H9 (cell line): Measurements from ENCODE around the gene CRACDL. TPM values are rescaled to one million over a fixed set of nuclear protein-coding genes. Genes with fewer than 3 reads are reported as not detected.

Experiments
- DNase-seq: peaks from one replicate; pipeline ENCODE4 v3.0.0-alpha.2; 2017
- H2AFZ ChIP-seq: one replicate; pipeline ENCODE4 v1.6.1; 2013; ENCODE audit warnings: mild to moderate bottlenecking, low read length, control low read depth, moderate library complexity
- H2AK5ac ChIP-seq: 2 replicates; pipeline ENCODE4 v1.6.1; 2013; ENCODE audit warnings: low read length, control low read depth, mixed read lengths; ENCODE audit not compliant: insufficient read length
- H2BK120ac ChIP-seq: one replicate; pipeline ENCODE4 v1.6.1; 2013; ENCODE audit warnings: low read depth, mild to moderate bottlenecking, low read length, control low read depth, inconsistent platforms; ENCODE audit not compliant: poor library complexity, severe bottlenecking
- H2BK12ac ChIP-seq: 2 replicates; pipeline ENCODE4 v1.6.1; 2013; ENCODE audit warnings: low read length, control low read depth, mixed read lengths, low read depth; ENCODE audit not compliant: insufficient read length
- H2BK15ac ChIP-seq: 2 replicates; pipeline ENCODE4 v1.6.1; 2013; ENCODE audit warnings: low read depth, low read length, control low read depth
- H2BK20ac ChIP-seq: one replicate; pipeline ENCODE4 v1.6.1; 2013; ENCODE audit warnings: low read depth, mild to moderate bottlenecking, low read length, control low read depth, inconsistent platforms; ENCODE audit not compliant: poor library complexity, severe bottlenecking
- H2BK5ac ChIP-seq: 2 replicates; pipeline ENCODE4 v1.6.1; 2013; ENCODE audit warnings: low read length, control low read depth, mixed read lengths; ENCODE audit not compliant: insufficient read length
- H3K14ac ChIP-seq: 2 replicates; pipeline ENCODE4 v1.6.1; 2013; ENCODE audit warnings: low read length, control low read depth; ENCODE audit not compliant: insufficient read depth
- H3K18ac ChIP-seq: 2 replicates; pipeline ENCODE4 v1.6.1; 2013; ENCODE audit warnings: low read depth, mild to moderate bottlenecking, mixed read lengths, low read length, control low read depth; ENCODE audit not compliant: insufficient read length
- H3K23ac ChIP-seq: 2 replicates; pipeline ENCODE4 v1.6.1; 2013; ENCODE audit warnings: low read length, control low read depth, mixed read lengths, low read depth; ENCODE audit not compliant: insufficient read length
- H3K23me2 ChIP-seq: 2 replicates; pipeline ENCODE4 v1.6.1; 2013; ENCODE audit warnings: low read depth, mild to moderate bottlenecking, mixed read lengths, low read length, control low read depth; ENCODE audit not compliant: insufficient read length, poor library complexity, severe bottlenecking
- H3K27ac ChIP-seq: 2 replicates; pipeline ENCODE4 v1.5.1; 2013; ENCODE audit warnings: low read length, control low read depth, mixed read lengths, low read depth; ENCODE audit not compliant: insufficient read length
- H3K27me3 ChIP-seq: 2 replicates; pipeline ENCODE4 v1.6.1; 2013; ENCODE audit warnings: low read length, control low read depth, inconsistent platforms; ENCODE audit not compliant: insufficient read depth
- H3K4ac ChIP-seq: 2 replicates; pipeline ENCODE4 v1.6.1; 2013; ENCODE audit warnings: low read depth, mild to moderate bottlenecking, control low read depth, inconsistent platforms, low read length, moderate library complexity
- H3K4me1 ChIP-seq: 2 replicates; pipeline ENCODE4 v1.6.1; 2013; ENCODE audit warnings: low read length, control low read depth, inconsistent platforms; ENCODE audit not compliant: insufficient read depth
- H3K4me2 ChIP-seq: 2 replicates; pipeline ENCODE4 v1.6.1; 2013; ENCODE audit warnings: low read length, control low read depth, mixed read lengths; ENCODE audit not compliant: insufficient read length, insufficient read depth
- H3K56ac ChIP-seq: 2 replicates; pipeline ENCODE4 v1.6.1; 2013; ENCODE audit warnings: low read depth, mild to moderate bottlenecking, mixed read lengths, low read length, control low read depth; ENCODE audit not compliant: insufficient read length
- H3K79me1 ChIP-seq: 2 replicates; pipeline ENCODE4 v1.6.1; 2013; ENCODE audit warnings: low read depth, mild to moderate bottlenecking, moderate library complexity, low read length, control low read depth, inconsistent platforms; ENCODE audit not compliant: insufficient read depth, poor library complexity, severe bottlenecking
- H3K79me2 ChIP-seq: 2 replicates; pipeline ENCODE4 v1.6.1; 2013; ENCODE audit warnings: low read length, control low read depth, inconsistent platforms; ENCODE audit not compliant: insufficient read depth
- H3K9ac ChIP-seq: 2 replicates; pipeline ENCODE4 v1.6.1; 2013; ENCODE audit warnings: low read length, control low read depth, mixed read lengths; ENCODE audit not compliant: insufficient read length; ENCODE audit errors: extremely low read depth
- H3K9me3 ChIP-seq: one replicate; pipeline ENCODE4 v1.6.1; 2013; ENCODE audit warnings: low read depth, low read length, inconsistent platforms; ENCODE audit not compliant: control insufficient read depth
- H3T11ph ChIP-seq: one replicate; pipeline ENCODE4 v1.6.1; 2013; ENCODE audit warnings: mild to moderate bottlenecking, low read length, control low read depth, inconsistent platforms
- H4K20me1 ChIP-seq: one replicate; pipeline ENCODE4 v1.6.1; 2013; ENCODE audit not compliant: control insufficient read depth, insufficient read length, insufficient read depth
- H4K5ac ChIP-seq: 2 replicates; pipeline ENCODE4 v1.6.1; 2013; ENCODE audit warnings: low read depth, mild to moderate bottlenecking, mixed read lengths, low read length, control low read depth; ENCODE audit not compliant: insufficient read length
- H4K8ac ChIP-seq: replicated peaks from 2 replicates; pipeline ENCODE4 v1.6.1; 2013; ENCODE audit warnings: low read length, control low read depth, mixed read lengths, low read depth; ENCODE audit not compliant: insufficient read length
- H4K91ac ChIP-seq: 2 replicates; pipeline ENCODE4 v1.6.1; 2013; ENCODE audit warnings: low read depth, mild to moderate bottlenecking, moderate library complexity, mixed read lengths, low read length, control low read depth; ENCODE audit not compliant: insufficient read length
- H3K27ac Mint-ChIP-seq, 3 experiments: 2 replicates in 2 of 3; 3 replicates in 1 of 3; pipeline ENCODE4 v1.8.0; 2020 to 2021; ENCODE audit warnings: mixed read lengths in 3 of 3, mild to moderate bottlenecking in 1 of 3, moderate library complexity in 1 of 3
- H3K27me3 Mint-ChIP-seq: 2 replicates; pipeline ENCODE4 v1.8.0; 2021; ENCODE audit warnings: low read depth, mild to moderate bottlenecking, moderate library complexity, mixed read lengths
- H3K36me3 Mint-ChIP-seq, 3 experiments: 2 replicates in 2 of 3; 3 replicates in 1 of 3; pipeline ENCODE4 v1.8.0; 2020 to 2021; ENCODE audit warnings: low read depth in 3 of 3, mixed read lengths in 3 of 3; ENCODE audit not compliant: insufficient read depth in 1 of 3
- H3K4me1 Mint-ChIP-seq, 2 experiments: 2 replicates each; pipeline ENCODE4 v1.8.0; 2020; ENCODE audit warnings: mixed read lengths in 2 of 2
- H3K4me3 Mint-ChIP-seq, 2 experiments: 2 replicates in 1 of 2; 3 replicates in 1 of 2; pipeline ENCODE4 v1.8.0; 2020 to 2021; ENCODE audit warnings: mild to moderate bottlenecking in 2 of 2, mixed read lengths in 2 of 2, moderate library complexity in 1 of 2
- H3K9me3 Mint-ChIP-seq, 2 experiments: 2 replicates in 1 of 2; 3 replicates in 1 of 2; pipeline ENCODE4 v1.8.0; 2020; ENCODE audit warnings: mild to moderate bottlenecking in 2 of 2, mixed read lengths in 2 of 2, moderate library complexity in 1 of 2
- WGBS: extraction: QIAGEN DNeasy Blood & Tissue Kit; methylation state at CpG from one replicate; pipeline ENCODE4 v1.1.7; 2013; ENCODE audit warnings: missing lambda C conversion rate, low lambda C conversion rate, mixed read lengths; ENCODE audit not compliant: insufficient read length; ENCODE audit errors: extremely low coverage; 5-methylcytosine and 5-hydroxymethylcytosine counted together
- total RNA-seq: library from RNA; stranded (reverse); gene quantifications from 2 replicates; pipeline ENCODE4 v1.2.1, GENCODE V29; 2021
- TF ChIP-seq, protein P1 (sequence below): fragments of 200-600 bp; sonication (generic); conservative IDR thresholded peaks from 3 replicates; pipeline ENCODE4 v1.8.0; 2021; ENCODE audit warnings: antibody characterized with exemption, mild to moderate bottlenecking

CRACDL gene
- total RNA-seq, 1 experiment from 2014 or later = 0.48 TPM

DNA sequence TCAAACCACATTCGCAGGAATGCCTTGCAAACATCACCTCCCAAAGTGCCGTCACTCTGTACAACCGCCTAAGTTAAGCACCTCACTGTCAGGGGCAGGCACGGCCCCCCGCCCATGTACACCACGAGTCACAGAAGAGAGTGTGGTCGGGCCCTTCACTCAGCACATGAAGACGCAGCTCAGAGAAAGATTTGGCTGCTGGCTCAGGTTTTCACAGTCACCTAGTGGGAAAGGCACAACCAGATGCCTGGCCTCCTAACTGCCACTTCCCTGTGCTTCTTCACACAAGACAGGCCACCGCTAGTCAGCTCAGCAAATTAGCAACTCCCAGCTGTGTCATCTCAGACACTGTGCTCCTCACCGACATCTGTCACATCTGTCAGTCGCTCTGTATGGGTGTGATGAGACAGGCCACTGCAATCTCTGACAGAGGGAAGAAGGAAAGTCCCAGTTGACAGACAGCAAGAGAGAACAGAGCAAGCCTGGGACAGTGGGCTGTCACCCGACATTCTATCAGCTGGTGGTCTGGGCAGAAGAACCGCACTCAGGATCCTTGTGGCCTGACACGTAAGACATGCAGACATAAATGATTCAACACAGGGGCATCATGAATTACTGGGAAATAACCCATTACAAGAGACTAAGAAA, 60.8 kb downstream of the CRACDL start:
- Mint-ChIP-seq H3K27ac (no peak overlapping the region; a peak in 1 of 7 replicates), H3K9me3 (no peaks in the 10 kb centered on the region), H3K4me1 (no peaks in the 10 kb centered on the region; a peak in 1 of 4 replicates), H3K27me3 (no peaks in the 10 kb centered on the region; the same call in 1 of the 2 replicates), H3K4me3 (no peak overlapping the region), H3K36me3 (no peaks in the 10 kb centered on the region; a peak in 1 of 7 replicates)
- Histone ChIP-seq H3K79me1 (no peaks in the 10 kb centered on the region), H3K9me3 (no peaks in the 10 kb centered on the region), H4K91ac (no peak overlapping the region), H3K79me2 (no peaks in the 10 kb centered on the region), H2BK12ac (no peak overlapping the region), H3K27me3 (no peaks in the 10 kb centered on the region), H2AK5ac (no peak overlapping the region), H4K8ac (no peak overlapping the region), H3K23ac (no peak overlapping the region), H3K56ac (no peak overlapping the region), H3K4me1 (no peaks in the 10 kb centered on the region), H2BK5ac (no peak overlapping the region), H4K20me1 (no peaks in the 10 kb centered on the region), H2BK20ac (no peak overlapping the region), H3T11ph (no peak overlapping the region), H3K23me2 (no peaks in the 10 kb centered on the region), H4K5ac (no peak overlapping the region), H3K4ac (no peak overlapping the region), H3K4me2 (no peak overlapping the region), H3K18ac (no peak overlapping the region), H2BK15ac (no peak overlapping the region), H3K14ac (no peak overlapping the region), H3K27ac (no peak overlapping the region), H2BK120ac (no peak overlapping the region), H3K9ac (no peak overlapping the region), H2AFZ (no peak overlapping the region)
- TF ChIP-seq, protein P1, sequence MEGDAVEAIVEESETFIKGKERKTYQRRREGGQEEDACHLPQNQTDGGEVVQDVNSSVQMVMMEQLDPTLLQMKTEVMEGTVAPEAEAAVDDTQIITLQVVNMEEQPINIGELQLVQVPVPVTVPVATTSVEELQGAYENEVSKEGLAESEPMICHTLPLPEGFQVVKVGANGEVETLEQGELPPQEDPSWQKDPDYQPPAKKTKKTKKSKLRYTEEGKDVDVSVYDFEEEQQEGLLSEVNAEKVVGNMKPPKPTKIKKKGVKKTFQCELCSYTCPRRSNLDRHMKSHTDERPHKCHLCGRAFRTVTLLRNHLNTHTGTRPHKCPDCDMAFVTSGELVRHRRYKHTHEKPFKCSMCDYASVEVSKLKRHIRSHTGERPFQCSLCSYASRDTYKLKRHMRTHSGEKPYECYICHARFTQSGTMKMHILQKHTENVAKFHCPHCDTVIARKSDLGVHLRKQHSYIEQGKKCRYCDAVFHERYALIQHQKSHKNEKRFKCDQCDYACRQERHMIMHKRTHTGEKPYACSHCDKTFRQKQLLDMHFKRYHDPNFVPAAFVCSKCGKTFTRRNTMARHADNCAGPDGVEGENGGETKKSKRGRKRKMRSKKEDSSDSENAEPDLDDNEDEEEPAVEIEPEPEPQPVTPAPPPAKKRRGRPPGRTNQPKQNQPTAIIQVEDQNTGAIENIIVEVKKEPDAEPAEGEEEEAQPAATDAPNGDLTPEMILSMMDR = no peak
- no CpG with 5 or more reads among the region's 14 CpGs for WGBS
- no peak for DNase-seq
